ENCODE results near the gene ZNF408.

ZNF408 gene

GRCh38 chr11:46674463-46675287, 26.2 kb upstream of the ZNF408 start:
- Mint-ChIP-seq H3K27me3 (ENCODE audit: low read depth, poor library complexity) (no peaks in the 10 kb centered on the region), H3K9me3 (no peaks in the 10 kb centered on the region), H3K27ac (peak overlapping the region; percentile 97), H3K4me3 (no peak overlapping the region), H3K36me3 (ENCODE audit: low read depth) (peaks cover 27% of the 10 kb centered on the region), H3K4me1 (peaks cover 39% of the 10 kb centered on the region)
- DNase-seq: peak; percentile 43
- TF ChIP-seq, protein P1, sequence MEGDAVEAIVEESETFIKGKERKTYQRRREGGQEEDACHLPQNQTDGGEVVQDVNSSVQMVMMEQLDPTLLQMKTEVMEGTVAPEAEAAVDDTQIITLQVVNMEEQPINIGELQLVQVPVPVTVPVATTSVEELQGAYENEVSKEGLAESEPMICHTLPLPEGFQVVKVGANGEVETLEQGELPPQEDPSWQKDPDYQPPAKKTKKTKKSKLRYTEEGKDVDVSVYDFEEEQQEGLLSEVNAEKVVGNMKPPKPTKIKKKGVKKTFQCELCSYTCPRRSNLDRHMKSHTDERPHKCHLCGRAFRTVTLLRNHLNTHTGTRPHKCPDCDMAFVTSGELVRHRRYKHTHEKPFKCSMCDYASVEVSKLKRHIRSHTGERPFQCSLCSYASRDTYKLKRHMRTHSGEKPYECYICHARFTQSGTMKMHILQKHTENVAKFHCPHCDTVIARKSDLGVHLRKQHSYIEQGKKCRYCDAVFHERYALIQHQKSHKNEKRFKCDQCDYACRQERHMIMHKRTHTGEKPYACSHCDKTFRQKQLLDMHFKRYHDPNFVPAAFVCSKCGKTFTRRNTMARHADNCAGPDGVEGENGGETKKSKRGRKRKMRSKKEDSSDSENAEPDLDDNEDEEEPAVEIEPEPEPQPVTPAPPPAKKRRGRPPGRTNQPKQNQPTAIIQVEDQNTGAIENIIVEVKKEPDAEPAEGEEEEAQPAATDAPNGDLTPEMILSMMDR (IDR thresholded peaks at IDR 0.05): no peak

DNA sequence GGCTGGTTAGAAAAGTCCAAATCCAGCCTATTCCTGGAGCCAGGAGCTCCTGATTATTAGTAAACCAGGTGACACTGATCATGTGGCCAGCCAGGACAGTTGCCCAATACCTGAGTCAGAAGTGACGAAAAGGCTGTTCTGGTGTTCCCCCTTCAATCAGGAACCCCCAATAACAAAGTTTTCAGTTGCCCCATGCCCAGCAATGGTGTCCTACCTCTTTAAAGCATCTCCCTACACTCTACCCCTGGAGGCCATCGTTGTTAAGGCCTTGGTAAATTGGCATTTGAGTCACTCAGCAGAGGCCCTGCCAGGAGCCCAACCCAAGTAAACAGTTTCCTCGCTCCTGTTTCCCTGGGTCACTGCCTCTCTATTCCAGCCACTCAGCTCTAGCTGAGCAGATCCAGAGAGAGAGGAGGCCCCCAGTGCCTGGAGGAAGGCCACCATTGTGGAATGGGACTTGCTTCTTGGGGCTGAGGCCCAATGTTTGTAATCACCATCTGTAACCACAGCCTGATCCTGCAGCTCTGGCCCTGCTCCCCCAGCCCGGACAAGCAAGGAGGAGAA, 25.5 kb upstream of the ZNF408 start:
- Mint-ChIP-seq H3K36me3 (ENCODE audit: low read depth) (peaks cover 25% of the 10 kb centered on the region), H3K27me3 (ENCODE audit: low read depth, poor library complexity) (no peaks in the 10 kb centered on the region), H3K27ac (peak overlapping the region; percentile 93), H3K4me3 (no peak overlapping the region), H3K4me1 (peaks cover 39% of the 10 kb centered on the region), H3K9me3 (no peaks in the 10 kb centered on the region)
- no peak for DNase-seq
- TF ChIP-seq, protein P1 (IDR thresholded peaks at IDR 0.05): no peak

- TF ChIP-seq, protein P1 (IDR thresholded peaks at IDR 0.05): no peak
- Mint-ChIP-seq H3K4me1 (peaks cover 39% of the 10 kb centered on the region), H3K27me3 (ENCODE audit: low read depth, poor library complexity) (no peaks in the 10 kb centered on the region), H3K4me3 (no peak overlapping the region), H3K9me3 (no peaks in the 10 kb centered on the region), H3K27ac (peak overlapping the region; percentile 96), H3K36me3 (ENCODE audit: low read depth) (peaks cover 29% of the 10 kb centered on the region)
- DNase-seq: no peak
Measured at GRCh38 chr11:46675949-46676348, 24.9 kb upstream of the ZNF408 start.

- Mint-ChIP-seq H3K9me3 (no peaks in the 10 kb centered on the region), H3K27ac (peak overlapping the region; percentile 96), H3K4me3 (peak overlapping the region; percentile 32), H3K4me1 (peaks cover 39% of the 10 kb centered on the region), H3K36me3 (ENCODE audit: low read depth) (peaks cover 29% of the 10 kb centered on the region), H3K27me3 (ENCODE audit: low read depth, poor library complexity) (no peaks in the 10 kb centered on the region)
- DNase-seq: no peak
- TF ChIP-seq, protein P1 (IDR thresholded peaks at IDR 0.05): no peak
Measured at GRCh38 chr11:46676436-46677158, 24.2 kb upstream of the ZNF408 start.

GRCh38 chr11:46677169-46677568, 23.7 kb upstream of the ZNF408 start:
- no peaks in the 10 kb centered on the region for H3K27me3 Mint-ChIP-seq (ENCODE audit: low read depth, poor library complexity)
- H3K9me3 Mint-ChIP-seq: no peaks in the 10 kb centered on the region
- DNase-seq: no peak
- H3K36me3 Mint-ChIP-seq (ENCODE audit: low read depth): peaks cover 24% of the 10 kb centered on the region
- TF ChIP-seq, protein P1 (IDR thresholded peaks at IDR 0.05): no peak
- peaks cover 39% of the 10 kb centered on the region for H3K4me1 Mint-ChIP-seq
- H3K4me3 Mint-ChIP-seq: peak overlapping the region; percentile 32
- peak overlapping the region; percentile 96 for H3K27ac Mint-ChIP-seq
